Measurements from ENCODE around the gene SIPA1L3. TPM values are rescaled to one million over a fixed set of nuclear protein-coding genes. Genes with fewer than 3 reads are reported as not detected.

SIPA1L3 gene
- polyA plus RNA-seq, 2 of the 4 experiments (the other 2 are of a cell fraction): 28.9 to 50.6 TPM

DNA sequence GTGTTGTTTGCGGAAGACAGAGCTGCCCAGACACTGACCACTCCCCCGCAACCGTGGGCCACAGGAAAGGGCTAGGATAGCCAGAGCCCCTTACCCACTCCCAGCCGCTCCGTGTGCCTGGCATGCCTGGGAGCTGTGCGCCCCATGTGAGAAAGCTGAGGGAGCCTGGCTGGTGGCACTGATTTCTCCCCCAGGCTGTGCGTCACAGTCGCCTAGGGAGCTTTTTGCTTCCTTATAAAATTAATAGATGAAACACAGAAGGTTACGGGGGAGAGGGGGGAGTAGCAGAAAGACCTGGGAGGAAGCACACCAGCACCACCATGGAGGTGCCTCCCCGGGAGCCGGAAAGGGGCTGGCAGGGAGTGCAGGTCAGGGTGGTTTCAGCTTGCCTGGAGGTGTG, 292.3 kb downstream of the SIPA1L3 start:
- no peaks in the 10 kb centered on the region for H3K9me3 ChIP-seq
- H3K27ac ChIP-seq: no peak overlapping the region
- no peak overlapping the region for H3K4me2 ChIP-seq
- H3K4me1 ChIP-seq: peaks cover 18% of the 10 kb centered on the region
- ChIA-PET POLR2A (no interaction called here), CTCF (interaction anchor here (0.8 to 4.8 kb wide), 7 partner anchors 11 to 301 kb away, joined by 3 to 24 read pairs (median 4); no protein-coding TSS in a partner anchor)
- ATAC-seq (no peak), DNase-seq (ENCODE audit: low read depth in 1 of 2, low spot score in 1 of 2) (no peak), FAIRE-seq (no peak)
- H3K4me3 ChIP-seq: no peak overlapping the region
- WGBS (ENCODE audit: missing lambda C conversion rate): 92% methylated on average over 11 of the region's 11 CpGs
- no peak for TF ChIP-seq SMC3 (IDR thresholded peaks at IDR 0.05)
- TF ChIP-seq KDM5A (IDR thresholded peaks at IDR 0.05): no peak
- TF ChIP-seq TP53 (CRISPR knock-in tag; IDR thresholded peaks at IDR 0.05): no peak
- no peak for TF ChIP-seq EP300 (IDR thresholded peaks at IDR 0.05)
- TF ChIP-seq POLR2AphosphoS2 (conservative IDR thresholded peaks at IDR 0.05; ENCODE audit: low read length): no peak
- TF ChIP-seq REST (IDR thresholded peaks at IDR 0.05): no peak
- TF ChIP-seq ZFP36 (IDR thresholded peaks at IDR 0.05; ENCODE audit: borderline replicate concordance, partially characterized antibody): no peak
- no peak for TF ChIP-seq ELK1 (IDR thresholded peaks at IDR 0.05; ENCODE audit: low read depth, low read length)
- TF ChIP-seq CEBPB (IDR thresholded peaks at IDR 0.05): no peak
- no peak for TF ChIP-seq MAZ (IDR thresholded peaks at IDR 0.05; ENCODE audit: borderline replicate concordance, low read depth, low read length)
- TF ChIP-seq ESRRA (IDR thresholded peaks at IDR 0.05; ENCODE audit: borderline replicate concordance, low read length): no peak
- no peak for TF ChIP-seq ZSCAN20 (CRISPR knock-in tag; IDR thresholded peaks at IDR 0.05)
- TF ChIP-seq RNF2 (IDR thresholded peaks at IDR 0.05; ENCODE audit: borderline replicate concordance, low read depth): no peak
- no peak for TF ChIP-seq HDAC2 (IDR thresholded peaks at IDR 0.05)
- TF ChIP-seq POLR2A (IDR thresholded peaks at IDR 0.05; ENCODE audit: low read length): no peak
- no peak for TF ChIP-seq NPAS2 (CRISPR knock-in tag; IDR thresholded peaks at IDR 0.05; ENCODE audit: borderline replicate concordance)
- TF ChIP-seq ATOH8 (CRISPR knock-in tag; IDR thresholded peaks at IDR 0.05; ENCODE audit: low read depth): no peak

DNA sequence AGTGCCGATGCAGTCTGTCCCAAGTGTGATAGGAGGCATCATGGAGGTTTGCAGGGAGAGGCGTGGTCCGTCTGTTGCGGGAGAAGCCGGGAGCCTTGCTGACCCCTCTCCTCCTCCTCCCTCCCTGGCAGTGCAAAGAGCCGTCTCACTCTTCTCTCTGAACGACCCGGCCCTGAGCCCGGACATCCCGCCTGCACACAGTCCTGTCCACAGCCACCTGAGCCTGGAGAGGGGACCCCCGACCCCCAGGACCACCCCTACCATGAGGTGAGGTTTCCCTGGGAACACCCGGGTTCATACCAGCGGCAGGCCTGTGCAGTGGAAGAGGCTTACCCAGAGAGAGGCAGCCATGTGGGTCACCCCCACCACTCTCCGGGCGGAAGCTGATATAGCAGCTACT, 294.7 kb downstream of the SIPA1L3 start:
- Histone ChIP-seq H3K4me2 (no peak overlapping the region), H3K4me3 (no peak overlapping the region), H3K27ac (no peak overlapping the region), H3K4me1 (peaks cover 10% of the 10 kb centered on the region), H3K9me3 (no peaks in the 10 kb centered on the region)
- DNase-seq (ENCODE audit: low read depth in 1 of 2, low spot score in 1 of 2) (no peak), FAIRE-seq (no peak), ATAC-seq (no peak)
- TF ChIP-seq POLR2A (IDR thresholded peaks at IDR 0.05; ENCODE audit: low read length) (no peak), FOSL2 (IDR thresholded peaks at IDR 0.05) (no peak), FOSL2 (CRISPR knock-in tag; IDR thresholded peaks at IDR 0.05) (no peak), ZC3H11A (IDR thresholded peaks at IDR 0.05) (no peak), RNF2 (IDR thresholded peaks at IDR 0.05; ENCODE audit: borderline replicate concordance, low read depth) (no peak), HDAC2 (IDR thresholded peaks at IDR 0.05) (no peak), EHMT2 (IDR thresholded peaks at IDR 0.05; ENCODE audit: low read depth) (no peak), BHLHE40 (IDR thresholded peaks at IDR 0.05; ENCODE audit: low read depth, low read length) (no peak), RCOR1 (IDR thresholded peaks at IDR 0.05; ENCODE audit: low read depth, low read length) (no peak), CBX8 (IDR thresholded peaks at IDR 0.05) (no peak), RAD21 (conservative IDR thresholded peaks at IDR 0.05 in 1 of 2, IDR thresholded peaks at IDR 0.05 in 1 of 2) (no peak), EHF (CRISPR knock-in tag; IDR thresholded peaks at IDR 0.05) (no peak), RFX5 (IDR thresholded peaks at IDR 0.05) (no peak), NPAS2 (CRISPR knock-in tag; IDR thresholded peaks at IDR 0.05; ENCODE audit: borderline replicate concordance) (no peak), HEYL (CRISPR knock-in tag; IDR thresholded peaks at IDR 0.05) (no peak), PHF8 (IDR thresholded peaks at IDR 0.05; ENCODE audit: borderline replicate concordance, low read depth) (no peak), CEBPB (IDR thresholded peaks at IDR 0.05) (no peak), PBX3 (IDR thresholded peaks at IDR 0.05) (no peak)
- TF ChIP-seq, protein P1, sequence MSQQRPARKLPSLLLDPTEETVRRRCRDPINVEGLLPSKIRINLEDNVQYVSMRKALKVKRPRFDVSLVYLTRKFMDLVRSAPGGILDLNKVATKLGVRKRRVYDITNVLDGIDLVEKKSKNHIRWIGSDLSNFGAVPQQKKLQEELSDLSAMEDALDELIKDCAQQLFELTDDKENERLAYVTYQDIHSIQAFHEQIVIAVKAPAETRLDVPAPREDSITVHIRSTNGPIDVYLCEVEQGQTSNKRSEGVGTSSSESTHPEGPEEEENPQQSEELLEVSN (IDR thresholded peaks at IDR 0.05; ENCODE audit: borderline replicate concordance, low read depth): no peak
- WGBS (ENCODE audit: missing lambda C conversion rate): 90% methylated on average over 15 of the region's 15 CpGs
- ChIA-PET POLR2A (no interaction called here), CTCF (interaction anchor here (0.5 to 4.8 kb wide), 9 partner anchors 7 to 1089 kb away, joined by 3 to 24 read pairs (median 4); no protein-coding TSS in a partner anchor)
